Middle frontal gyrus (tissue), 1 donor: ENCODE measurements around the gene PTPRE.

Experiments used
- DNase-seq: peaks from one replicate; pipeline ENCODE4 v3.0.0-alpha.2; 2015; ENCODE audit warnings: low spot score; ENCODE audit errors: extremely low spot score

PTPRE gene

DNA sequence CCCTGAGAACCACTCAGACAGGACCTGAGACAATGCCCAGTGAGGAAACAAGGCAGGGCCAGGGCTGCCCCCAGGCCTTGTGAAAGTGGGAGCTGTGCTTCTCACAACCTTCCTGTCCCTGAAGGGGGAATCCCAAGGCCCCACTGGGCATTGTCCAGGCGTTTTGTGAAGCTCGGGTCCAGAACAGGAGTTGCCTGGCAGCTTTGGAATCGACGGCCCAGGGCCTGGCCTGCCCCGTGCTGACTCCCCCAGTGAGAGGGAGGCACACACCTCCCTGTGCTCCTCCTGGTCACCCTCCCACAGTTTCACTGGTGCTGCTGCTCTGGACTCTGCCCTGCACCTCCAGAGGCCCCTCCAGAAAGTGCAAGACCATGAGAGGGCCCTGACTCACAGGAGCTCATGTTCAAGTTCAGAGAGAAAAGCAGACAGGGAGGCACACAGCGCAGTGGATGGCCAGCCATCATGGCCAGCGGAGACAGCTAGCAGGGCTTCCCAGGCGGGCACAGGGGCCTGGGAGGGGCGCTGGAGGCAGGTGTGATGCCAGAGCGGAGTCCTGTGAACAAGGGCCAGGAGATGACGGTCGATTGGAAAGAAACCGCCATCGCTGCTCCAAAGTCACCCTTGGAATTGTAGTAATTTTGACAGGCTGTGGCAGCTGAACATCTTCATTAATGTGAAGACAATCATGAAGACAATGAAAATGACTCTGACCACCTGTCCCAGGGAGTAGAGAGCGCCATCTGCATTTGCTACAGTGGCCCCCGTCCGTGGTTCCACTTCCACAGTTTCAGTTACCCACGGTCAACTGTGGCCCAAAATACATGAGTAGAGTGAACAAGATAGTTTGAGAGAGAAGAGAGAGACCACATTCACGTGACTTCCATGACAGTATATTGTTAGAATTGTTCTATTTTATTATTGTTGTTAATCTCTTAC is 115.6 kb downstream of the PTPRE start:
- no peak for DNase-seq

DNA sequence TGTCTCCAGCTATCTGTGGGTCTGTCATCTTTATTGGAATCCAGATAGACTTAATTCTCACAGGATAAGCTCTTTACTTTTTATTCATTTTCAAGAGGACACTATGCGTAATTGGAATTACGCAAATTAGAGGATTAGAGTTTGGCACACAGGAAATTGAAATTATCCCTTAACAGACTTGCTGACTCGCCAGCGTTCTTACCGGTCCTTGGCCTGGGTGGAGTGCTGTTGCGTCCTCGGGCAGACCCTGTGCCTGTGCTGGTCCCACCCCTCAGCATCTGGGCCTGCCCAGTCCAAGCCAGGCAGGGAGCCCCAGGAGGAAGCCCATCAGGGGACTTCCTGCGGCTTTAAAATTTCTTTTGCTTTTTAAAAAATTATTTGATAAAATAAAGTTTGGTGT is 117.5 kb downstream of the PTPRE start:
- no peak for DNase-seq

DNA sequence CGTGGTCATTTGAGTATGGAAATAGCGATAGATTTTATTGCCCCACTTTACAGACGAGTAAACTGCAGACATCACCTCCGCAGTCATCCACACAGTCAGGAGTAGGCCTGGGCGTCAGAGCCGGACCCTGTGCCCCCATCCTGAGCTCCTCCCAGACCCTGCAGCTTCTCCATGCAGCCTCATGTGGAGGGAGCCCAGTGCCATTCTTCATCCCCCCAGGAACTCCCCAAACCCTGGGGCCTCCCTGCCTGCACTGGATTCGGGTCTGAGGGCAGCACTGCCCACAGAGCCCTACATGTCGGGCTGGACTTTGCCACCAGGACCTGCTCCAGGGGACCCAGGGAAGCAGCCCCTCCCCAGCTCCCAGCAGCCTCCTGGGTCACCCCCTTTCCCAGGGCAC is 118.5 kb downstream of the PTPRE start:
- DNase-seq = no peak

DNA sequence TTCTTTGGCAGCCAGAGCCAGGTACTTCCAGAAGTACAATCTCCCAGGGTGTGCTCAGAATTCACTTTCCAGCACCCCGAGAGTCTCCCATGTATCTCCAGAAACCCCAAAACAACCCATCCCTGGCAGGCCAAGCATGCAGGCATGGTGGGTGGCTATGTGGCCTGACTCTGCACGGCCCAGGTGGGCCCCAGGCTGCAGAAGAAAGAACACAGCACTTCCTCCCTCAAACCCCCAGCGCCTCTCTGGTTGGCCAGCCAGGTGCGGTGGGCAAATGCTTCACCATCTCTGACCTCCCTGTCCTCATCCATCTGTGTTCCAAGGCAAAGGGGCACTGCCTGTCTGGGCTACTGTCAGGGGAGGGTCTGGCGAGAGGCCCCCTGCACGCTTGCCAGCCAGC is 119.0 kb downstream of the PTPRE start:
- DNase-seq = no peak

DNA sequence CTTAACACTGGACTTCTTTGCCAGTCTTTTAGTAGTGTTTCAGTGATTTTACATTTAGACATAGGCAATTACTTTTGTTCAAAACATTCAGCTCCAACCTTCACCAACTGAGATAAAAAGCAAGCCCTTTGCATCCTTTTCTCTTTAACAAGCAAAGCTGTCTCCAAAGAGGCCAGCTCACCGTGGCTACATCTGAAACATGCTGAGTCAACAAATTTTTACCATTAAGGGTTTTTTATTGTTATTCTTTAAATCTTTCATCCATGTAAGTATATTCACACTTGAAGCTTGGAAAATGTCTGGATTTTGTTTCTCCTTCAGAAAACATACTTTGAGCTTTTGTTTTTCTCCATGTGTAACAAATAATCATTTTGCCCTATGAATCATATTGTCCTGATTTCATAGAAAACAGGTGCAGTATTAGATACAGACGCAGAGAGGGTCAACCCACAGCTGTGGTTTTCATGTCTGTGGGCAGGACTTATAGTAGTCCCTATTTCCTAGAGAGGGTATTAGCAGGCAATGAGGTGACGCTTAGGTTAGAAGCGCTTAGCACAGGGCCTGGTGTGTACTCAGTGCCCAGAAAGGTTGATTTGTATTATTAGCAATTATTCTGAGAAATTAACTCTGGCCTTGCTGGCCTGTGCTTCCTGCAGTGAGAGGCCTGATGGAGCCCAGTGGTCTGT is 119.9 kb downstream of the PTPRE start:
- no peak for DNase-seq

DNA sequence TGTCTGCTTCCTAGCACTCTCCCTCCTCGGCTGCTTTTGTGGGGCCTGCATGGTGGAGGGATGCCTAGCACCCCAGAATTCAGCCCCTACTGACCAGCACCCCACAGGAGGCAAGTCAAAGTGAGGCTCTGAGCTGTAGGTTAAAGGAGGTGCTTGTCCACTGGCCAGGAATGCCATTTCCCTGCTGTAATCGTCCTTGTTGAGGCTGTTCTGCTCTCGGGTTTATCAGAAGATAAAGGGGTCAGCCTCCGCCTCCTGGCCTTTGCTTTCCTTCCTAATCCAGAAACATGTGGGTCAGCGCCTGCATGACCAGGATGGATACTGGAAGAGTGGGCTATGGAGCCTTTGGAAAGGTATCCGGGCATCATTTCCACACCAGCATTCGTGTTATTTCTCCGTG is 120.4 kb downstream of the PTPRE start:
- DNase-seq = no peak

DNA sequence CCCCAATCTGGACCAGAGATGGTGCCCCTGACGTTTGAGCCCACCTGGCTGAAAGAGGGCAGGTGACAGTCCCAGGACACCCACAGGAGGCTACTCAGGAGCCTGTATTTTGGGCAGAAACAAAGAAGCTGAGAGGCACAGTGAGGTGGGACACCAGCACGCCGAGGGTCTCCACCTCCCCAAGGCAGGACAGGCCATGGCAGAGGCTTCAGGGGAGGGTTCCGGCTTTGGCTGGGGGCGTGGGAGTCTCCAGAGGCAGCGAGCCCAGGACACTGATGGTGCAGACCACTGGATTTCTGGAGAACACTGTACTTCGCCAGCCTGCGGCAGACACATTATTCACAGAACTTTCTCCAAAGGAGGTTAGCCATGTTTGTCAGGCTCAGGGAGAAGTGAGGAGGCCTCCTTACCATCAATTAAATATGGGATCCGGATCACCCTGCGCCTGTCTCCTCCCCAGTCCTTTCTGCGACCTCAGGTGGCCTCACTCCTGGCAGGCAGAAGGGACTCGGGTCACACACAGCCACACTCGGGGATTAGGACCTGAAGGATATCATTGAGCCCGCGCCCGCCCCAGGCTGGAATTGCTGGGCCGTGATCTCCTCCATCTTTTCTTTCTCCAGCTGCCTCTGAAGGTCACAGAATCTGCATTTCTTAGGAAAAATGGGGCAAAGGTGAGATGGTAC is 121.1 kb downstream of the PTPRE start:
- no peak for DNase-seq

DNA sequence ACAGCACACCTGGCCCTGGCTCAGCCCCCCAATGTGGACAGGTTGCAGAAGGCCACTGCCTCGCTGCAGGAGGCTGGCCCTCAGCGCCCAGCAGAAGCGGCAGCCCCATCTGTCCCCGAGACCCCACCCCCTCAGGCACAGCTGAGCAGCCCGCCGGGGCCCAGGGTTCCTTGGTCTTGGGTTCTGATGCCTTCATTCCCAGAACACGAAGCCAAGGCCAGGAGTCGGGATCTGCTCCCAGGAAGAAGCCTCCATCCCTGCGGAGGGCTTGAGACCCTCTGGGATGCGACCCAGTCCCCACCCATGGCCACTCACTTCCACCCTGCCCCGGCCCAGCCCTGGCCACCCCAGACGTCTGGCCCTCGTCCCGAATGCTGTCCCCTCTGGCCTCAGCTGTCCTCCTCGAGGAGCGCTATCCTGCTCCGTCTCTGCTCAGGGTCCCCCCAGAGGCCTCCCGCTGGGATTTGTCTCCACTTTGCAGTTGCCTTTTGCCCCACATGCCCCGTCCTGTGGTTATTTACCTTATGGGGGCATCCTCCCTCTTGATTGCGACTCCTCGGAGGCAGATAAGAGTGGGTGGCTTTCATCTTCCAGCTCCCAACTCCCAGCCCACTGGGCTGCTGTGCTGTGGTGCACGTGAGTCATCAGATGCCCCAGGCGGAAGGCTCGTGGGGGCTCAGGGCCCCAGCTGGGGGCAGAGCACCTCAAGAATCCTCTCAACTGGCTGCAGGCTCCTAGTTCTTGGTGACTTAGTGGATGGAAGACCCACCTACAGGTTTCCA is 121.8 kb downstream of the PTPRE start:
- no peak for DNase-seq

DNA sequence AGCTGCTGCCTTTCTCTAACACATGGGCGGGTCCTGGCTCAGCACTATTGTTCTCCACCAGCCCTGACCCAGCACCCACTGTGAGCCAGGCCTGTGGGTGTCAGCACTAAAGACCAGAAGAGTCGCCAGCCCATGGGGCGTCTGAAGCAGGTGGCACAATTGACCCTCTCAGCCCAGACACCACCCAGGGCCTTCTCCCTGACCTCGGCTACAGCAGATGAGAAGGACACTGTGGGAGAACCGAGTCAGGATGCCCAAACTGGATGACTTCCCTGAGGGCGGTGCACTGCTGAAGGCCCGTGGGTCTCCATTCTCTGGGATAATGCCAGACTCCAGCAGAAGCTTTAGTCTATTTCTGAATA is 122.4 kb downstream of the PTPRE start:
- no peak for DNase-seq

DNA sequence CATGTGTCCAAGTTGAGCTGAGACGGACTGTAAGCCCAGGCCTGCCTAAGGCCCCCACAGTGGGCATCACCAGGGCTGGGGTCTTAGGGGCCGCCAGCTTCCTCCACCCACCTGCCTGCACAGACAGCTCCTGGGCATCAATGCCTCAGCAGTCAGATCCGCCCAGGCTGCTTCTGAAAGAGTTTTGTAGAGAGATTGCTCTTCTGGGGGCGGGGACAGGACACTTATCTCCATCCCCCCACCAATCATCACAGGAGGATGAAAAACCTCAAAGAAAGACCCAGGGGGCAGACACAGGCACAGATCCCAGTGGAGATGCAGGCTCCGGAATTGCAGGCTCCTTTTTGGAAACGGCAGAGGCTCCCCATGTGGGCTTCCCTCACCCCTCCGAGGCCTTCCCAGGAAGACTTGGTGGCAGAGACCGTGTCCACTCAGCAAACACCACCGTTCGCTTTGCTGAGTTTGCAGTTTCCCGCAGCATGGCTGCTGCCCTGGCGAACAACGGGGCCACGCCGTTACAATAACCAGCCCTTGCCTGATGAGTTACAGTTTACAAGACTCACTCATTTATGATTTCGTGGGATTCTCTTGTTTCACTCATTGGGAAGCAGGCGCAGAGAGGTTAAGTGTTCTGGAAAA is 122.9 kb downstream of the PTPRE start:
- DNase-seq = no peak

DNA sequence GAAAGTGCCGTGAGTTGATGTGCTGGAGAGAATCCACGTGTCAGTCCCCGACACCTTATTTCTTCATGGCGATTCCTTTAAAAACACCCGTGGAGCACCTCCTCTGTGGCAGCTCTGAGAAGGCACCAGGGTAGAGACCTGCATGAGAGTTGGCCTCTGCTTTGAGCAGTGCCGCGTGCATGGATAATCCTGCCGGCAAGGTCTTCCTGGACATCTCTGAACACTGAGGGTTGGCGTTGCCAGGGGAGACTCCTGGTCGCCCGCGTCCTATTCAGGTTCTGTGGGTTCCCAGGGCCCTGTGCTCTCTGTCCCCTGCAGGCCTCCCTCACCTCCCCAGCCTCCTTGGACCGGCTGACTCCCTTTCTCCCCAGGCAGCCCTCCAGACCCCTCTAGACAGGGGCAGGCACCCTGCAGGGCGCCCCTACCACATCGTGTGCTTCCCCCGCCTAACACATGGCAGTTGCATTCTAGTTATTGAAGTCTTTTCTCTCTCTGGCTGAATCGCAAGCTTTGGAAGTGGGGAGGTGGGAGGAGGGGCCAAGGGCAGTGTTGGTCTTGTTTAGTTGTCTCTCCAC is 123.7 kb downstream of the PTPRE start:
- no peak for DNase-seq

DNA sequence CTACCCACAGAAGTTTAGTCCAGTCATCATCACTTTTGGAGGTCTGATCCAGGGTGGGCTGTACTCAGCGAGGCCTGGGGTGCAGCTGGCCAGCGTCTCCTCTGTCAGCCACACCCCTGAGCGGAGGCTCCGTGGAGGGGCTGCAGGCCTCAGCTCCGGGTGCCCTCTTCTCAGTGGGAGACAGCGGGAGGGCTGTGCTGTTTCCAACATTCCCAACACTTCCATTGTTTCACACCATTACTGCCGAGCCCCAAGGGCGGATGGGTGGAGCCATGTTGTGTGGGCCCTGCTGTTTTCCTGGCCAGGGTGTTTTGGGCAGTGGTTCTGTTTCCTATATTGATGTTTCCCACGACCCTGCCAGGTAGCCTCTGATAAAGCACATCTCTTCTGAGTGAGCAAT is 124.3 kb downstream of the PTPRE start:
- DNase-seq = no peak

DNA sequence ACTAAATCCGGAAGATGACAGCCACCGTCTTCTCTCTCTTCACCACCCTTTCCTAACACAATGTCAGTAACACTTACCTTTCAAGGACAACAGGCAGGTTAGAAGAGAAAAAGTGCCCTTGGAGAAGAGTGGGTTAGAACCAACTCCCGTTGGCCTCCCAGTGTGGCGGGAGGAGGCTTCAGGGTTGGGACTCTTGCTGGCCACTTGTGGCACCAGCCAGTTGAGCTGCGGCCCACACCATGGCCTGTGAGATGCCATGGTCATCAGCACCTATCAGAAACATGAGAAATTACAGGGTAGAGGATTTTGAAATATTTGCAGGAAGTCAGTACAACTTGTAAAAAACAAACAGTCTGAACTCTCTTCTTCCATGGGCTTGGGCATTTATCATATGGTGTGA is 125.6 kb downstream of the PTPRE start:
- DNase-seq = no peak

DNA sequence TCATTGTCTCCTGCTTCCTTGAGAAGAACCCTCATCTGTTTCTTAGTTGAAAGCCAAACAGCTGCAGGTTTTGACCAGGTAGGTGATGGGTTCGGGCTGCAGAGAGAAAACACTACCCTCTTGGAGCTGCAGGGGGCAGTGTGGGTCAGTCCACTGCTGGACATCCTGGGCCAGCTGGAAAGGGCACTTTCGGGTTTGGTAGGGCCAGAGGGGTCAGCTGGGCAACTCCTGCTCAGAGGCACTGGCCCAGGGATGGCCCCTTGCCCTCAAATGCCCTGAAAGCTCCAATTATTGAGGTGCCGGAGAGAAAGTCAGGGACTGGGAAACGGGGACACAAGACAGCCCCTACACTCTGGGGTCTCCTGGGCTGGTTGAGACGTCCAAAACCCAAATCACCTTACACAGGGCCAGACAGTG is 128.7 kb downstream of the PTPRE start:
- DNase-seq = no peak

DNA sequence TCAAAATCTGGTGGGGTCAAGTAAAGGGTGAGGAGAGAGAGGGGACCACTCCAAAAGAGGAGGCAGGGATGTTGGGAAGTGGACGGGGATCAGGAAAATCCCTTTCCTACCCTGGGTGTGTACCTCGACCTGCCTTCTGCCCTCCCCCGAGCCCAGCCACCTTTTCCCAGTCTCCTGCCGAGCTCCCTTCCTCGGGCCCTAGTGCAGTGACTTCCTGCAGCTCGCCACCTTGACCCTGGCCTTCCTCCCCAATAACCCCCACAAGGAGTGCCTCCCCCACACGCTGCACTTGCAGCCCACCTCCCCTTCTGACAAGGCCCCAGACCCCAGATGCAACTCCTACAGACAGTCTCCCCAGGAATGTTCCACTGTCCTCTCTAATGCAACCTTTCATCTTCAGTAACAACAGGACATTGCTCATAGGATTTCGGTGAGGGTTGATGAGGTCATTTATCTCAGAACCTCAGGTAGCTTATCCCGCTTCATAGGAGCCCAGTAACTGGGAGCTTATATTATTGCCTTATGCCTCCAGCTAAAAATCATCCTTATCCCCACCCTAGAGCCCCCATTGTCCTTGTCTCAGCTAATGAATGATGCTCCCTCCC is 129.2 kb downstream of the PTPRE start:
- DNase-seq = no peak

DNA sequence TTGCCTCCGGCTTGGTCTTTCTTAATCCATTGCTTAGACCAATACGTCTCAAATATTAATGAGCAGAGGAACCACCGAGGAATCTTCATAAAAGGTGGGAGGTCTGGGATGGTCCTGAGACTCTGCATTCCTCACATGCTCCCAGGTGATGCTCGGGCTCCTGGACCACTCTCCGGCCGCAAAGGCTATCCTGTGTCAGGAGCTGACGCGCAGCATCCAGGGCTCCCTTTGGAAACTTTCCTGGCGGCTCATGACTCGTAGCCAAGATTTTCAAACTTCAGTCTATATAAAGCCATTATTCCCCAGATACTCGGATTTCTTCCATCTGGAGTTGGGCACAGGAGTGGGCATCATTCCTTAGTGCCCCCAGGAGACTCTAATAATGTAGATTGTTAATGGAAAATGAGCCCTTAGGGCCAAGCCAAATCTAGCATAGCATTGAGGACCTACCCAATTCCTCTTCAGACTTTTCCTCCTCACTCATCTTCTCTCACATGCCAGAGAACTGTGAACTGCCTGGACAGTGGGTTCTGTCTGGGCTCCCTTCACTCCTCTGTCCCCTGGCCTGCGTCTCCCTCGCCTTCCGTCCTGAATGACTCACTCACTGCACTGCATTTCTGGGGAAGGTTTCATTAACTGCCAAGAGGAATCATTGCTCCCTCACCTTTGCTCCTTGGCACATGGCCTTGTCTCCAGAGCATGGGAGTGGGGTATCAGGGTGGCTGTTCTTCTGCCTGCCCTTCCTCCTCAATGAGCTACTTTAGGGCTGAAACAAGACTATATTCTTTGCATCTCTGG is 130.0 kb downstream of the PTPRE start:
- DNase-seq = no peak

DNA sequence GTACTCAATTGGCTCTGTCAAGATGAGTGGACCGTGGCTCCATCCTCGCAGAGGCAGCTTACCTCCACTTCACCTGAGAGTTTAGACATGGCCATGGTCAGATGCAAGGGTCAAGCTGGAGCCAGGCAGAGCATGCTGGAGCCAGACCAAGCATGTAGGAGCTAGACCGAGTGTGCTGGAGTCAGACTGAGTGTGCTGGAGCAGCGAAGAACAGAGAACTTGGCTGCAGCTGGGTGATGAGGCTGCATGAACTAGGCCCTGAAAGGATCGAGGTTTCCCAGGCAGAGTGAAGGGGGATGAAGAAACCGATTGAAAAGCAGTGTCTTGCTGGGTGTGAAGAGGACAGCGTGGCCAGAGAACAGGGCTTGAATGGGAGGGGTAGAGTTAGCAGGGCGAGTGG is 133.2 kb downstream of the PTPRE start:
- no peak for DNase-seq

DNA sequence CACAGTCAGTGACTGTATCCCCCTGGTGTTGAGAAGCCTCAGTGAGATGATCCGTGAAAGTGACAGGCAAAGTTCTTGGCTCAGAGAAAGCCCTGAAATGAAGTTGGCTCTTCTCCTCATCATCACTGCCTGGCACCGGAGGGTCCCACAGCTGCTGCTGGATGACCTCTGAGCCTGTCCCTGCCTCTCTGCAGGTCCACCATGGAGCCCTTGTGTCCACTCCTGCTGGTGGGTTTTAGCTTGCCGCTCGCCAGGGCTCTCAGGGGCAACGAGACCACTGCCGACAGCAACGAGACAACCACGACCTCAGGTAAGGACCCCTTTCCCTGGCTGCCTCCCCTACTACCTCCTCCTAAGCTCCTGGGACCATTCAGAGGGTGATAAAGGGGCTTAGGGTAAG is 133.8 kb downstream of the PTPRE start:
- DNase-seq = no peak

DNA sequence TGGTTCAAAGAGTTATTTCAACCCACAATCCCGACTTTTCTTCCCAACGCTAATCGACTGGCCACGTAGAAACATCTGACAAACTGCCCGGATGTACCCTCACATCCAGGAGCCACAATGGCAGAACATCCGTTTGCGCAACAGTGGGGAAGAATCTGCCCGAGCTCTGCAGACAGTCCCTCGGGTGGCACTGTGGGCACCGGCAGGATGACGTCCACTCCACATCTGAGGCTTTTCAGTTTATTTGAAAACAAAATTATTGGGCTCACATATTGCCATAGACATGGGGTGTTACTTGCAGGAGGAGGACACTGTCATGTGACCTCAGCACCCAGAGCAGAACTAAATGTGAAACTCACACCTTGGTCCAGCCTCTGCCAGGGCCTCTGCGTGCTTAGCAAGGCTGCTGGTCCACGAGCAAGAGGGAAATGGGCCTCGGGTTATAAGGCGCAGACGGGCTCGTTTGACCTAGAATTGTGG is 135.3 kb downstream of the PTPRE start:
- no peak for DNase-seq
